GM12878 (cell line): ENCODE data around the gene PPP2R5C. TPM values are rescaled to one million over a fixed set of nuclear protein-coding genes. Genes with fewer than 3 reads are reported as not detected.

Experiments used
- CBX3 ChIP-seq: fragments of 200-600 bp; sonication (generic); IDR thresholded peaks from 2 replicates; pipeline ENCODE4 v1.6.1; 2016; ENCODE audit warnings: low read depth, borderline replicate concordance
- EGR1 ChIP-seq, 2 experiments: IDR thresholded peaks; 1 replicate in 1 of 2; 2 replicates in 1 of 2; pipeline ENCODE4 v1.6.1; 2011 to 2012; ENCODE audit warnings: low read depth in 2 of 2, low read length in 2 of 2, borderline replicate concordance in 1 of 2, mild to moderate bottlenecking in 1 of 2, moderate library complexity in 1 of 2
- HDAC6 ChIP-seq: fragments of 200-600 bp; sonication (generic); IDR thresholded peaks from one replicate; pipeline ENCODE4 v1.8.0; 2017; ENCODE audit warnings: antibody characterized with exemption; ENCODE audit not compliant: unreplicated experiment
- LARP7 ChIP-seq: fragments of 450-650 bp; IDR thresholded peaks from 2 replicates; pipeline ENCODE4 v1.6.1; 2017; ENCODE audit warnings: mild to moderate bottlenecking
- MYB ChIP-seq: fragments of 150-350 bp; IDR thresholded peaks from 2 replicates; pipeline ENCODE4 v1.6.1; 2014; ENCODE audit warnings: mild to moderate bottlenecking, low read depth, low read length, borderline replicate concordance
- POLR2A ChIP-seq: IDR thresholded peaks from 2 replicates; pipeline ENCODE4 v1.6.1; 2011; ENCODE audit warnings: low read depth, mild to moderate bottlenecking, low read length
- RAD21 ChIP-seq: IDR thresholded peaks from 2 replicates; pipeline ENCODE4 v1.6.1; 2011; ENCODE audit warnings: mild to moderate bottlenecking, low read depth, low read length, moderate library complexity; ENCODE audit not compliant: insufficient read depth
- RAD51 ChIP-seq: fragments of 450-650 bp; IDR thresholded peaks from 2 replicates; pipeline ENCODE4 v1.6.1; 2016; ENCODE audit warnings: moderate library complexity, mild to moderate bottlenecking, inconsistent platforms
- RCOR1 ChIP-seq: conservative IDR thresholded peaks from 2 replicates; pipeline ENCODE4 v1.6.1; 2012; ENCODE audit warnings: low read depth, low read length, improper control_type of control experiment
- YY1 ChIP-seq: IDR thresholded peaks from 2 replicates; pipeline ENCODE4 v1.6.1; 2011; ENCODE audit warnings: low read depth, mild to moderate bottlenecking, low read length
- ZNF207 ChIP-seq: fragments of 450-650 bp; IDR thresholded peaks from 2 replicates; pipeline ENCODE4 v1.6.1; 2014; ENCODE audit warnings: antibody characterized with exemption, mild to moderate bottlenecking, borderline replicate concordance
- ZNF217 ChIP-seq: fragments of 450-650 bp; IDR thresholded peaks from 2 replicates; pipeline ENCODE4 v1.6.1; 2017; ENCODE audit warnings: antibody characterized with exemption, mild to moderate bottlenecking
- ZNF24 ChIP-seq: fragments of 450-650 bp; IDR thresholded peaks from 2 replicates; pipeline ENCODE4 v1.6.1; 2017; ENCODE audit warnings: antibody characterized with exemption, mild to moderate bottlenecking
- polyA plus RNA-seq, 11 experiments: library from polyadenylated mRNA; depleted of rRNA in 4 of 11; unstranded in 6 of 11; stranded (reverse) in 5 of 11; fragments of >200 nt; fragmentation: Nextera tagmentation in 4 of 11; fragmentation: Illumina TruSeq in 1 of 11; extraction: Ambion mirVana in 4 of 11; extraction: Trizol in 1 of 11; gene quantifications; 1 replicate in 1 of 11; 2 replicates in 10 of 11; pipeline versions ENCODE4 v1.2.1 to v1.2.3, GENCODE V29; 2011 to 2016; ENCODE audit warnings: inconsistent platforms in 2 of 11, missing spikeins in 2 of 11, low read depth in 1 of 11
- total RNA-seq, 4 experiments: library from RNA; depleted of rRNA in 3 of 4; stranded (reverse); fragments of >200 nt in 3 of 4; fragmentation: Illumina TruSeq in 1 of 4; extraction: Trizol in 1 of 4; gene quantifications; 2 replicates each; pipeline versions ENCODE4 v1.2.1 to v1.2.3, GENCODE V29; 2013 to 2021
- TF ChIP-seq, protein P1 (sequence below): IDR thresholded peaks from 2 replicates; pipeline ENCODE4 v1.6.1; 2011; ENCODE audit warnings: low read depth, mild to moderate bottlenecking, low read length, moderate library complexity, borderline replicate concordance; ENCODE audit errors: extremely low read depth
- TF ChIP-seq, protein P2 (sequence below): fragments of 450-650 bp; IDR thresholded peaks from 2 replicates; pipeline ENCODE4 v1.6.1; 2018; ENCODE audit warnings: borderline replicate concordance, mild to moderate bottlenecking; ENCODE audit not compliant: partially characterized antibody

The PPP2R5C gene
- total and polyA plus RNA-seq, 10 of the 15 experiments (the other 5 are each of a cell fraction or from before 2014, with no cell fraction given) = 106 to 199 (median 144) TPM

DNA sequence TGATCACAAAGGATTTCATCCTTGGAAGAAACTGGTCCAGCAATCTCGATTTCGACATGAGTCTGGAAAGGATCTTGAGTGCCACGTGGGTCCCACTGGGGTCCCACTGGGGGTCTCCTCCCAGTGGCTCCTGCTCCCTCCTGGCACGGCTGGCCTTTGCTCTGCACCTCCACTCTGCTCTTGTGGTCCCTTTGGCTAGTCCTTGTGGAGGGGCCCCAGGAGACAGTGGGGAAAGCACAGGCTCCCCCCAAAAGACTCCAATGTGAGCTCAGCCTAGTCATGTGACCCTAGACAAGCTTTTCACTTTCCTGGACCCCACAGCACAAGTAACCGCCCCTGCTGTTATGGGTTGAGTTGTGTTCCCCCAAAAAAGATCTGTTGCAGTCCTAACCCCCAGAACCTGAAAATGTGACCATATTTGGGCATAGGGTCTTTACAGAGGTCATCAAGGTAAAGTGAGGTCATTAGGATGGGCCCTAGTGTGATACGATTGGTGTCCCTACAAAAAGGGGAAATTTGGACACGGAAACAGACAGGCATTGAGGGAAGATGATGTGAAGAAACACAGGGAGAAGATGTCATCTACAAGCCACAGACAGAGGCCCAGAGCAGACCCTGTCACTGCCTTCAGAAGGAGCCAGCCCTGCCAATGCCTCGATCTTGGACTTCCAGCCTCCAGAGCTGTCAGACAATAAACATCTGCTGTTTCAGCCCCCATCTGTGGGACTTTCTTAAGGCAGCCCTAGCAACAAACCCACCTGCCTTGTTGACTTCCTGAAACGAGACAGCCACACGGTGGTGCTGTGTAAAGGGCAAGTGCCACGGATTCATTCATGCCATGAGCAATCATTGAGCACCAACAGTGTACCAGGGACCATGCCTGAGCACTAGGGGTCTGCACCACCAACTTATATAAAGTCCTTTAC lies 23.8 kb upstream of the PPP2R5C start (continued):
- TF ChIP-seq, protein P1, sequence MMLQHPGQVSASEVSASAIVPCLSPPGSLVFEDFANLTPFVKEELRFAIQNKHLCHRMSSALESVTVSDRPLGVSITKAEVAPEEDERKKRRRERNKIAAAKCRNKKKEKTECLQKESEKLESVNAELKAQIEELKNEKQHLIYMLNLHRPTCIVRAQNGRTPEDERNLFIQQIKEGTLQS = no peak
- TF ChIP-seq MYB (no peak), POLR2A (no peak), RAD21 (peak; percentile 28; the same call in 1 of the 2 replicates), HDAC6 (no peak), ZNF207 (no peak), RCOR1 (no peak), RAD51 (no peak), YY1 (no peak), LARP7 (no peak), CBX3 (no peak), ZNF217 (no peak), EGR1 (IDR thresholded peaks at IDR 0.05; ENCODE audit: borderline replicate concordance in 1 of 2, low read depth in 2 of 2, low read length in 2 of 2) (0 out of 3 replicates have a peak, but pooled peaks of 1 of the 2 experiments have one; percentile 6), ZNF24 (no peak)
- TF ChIP-seq, protein P2, sequence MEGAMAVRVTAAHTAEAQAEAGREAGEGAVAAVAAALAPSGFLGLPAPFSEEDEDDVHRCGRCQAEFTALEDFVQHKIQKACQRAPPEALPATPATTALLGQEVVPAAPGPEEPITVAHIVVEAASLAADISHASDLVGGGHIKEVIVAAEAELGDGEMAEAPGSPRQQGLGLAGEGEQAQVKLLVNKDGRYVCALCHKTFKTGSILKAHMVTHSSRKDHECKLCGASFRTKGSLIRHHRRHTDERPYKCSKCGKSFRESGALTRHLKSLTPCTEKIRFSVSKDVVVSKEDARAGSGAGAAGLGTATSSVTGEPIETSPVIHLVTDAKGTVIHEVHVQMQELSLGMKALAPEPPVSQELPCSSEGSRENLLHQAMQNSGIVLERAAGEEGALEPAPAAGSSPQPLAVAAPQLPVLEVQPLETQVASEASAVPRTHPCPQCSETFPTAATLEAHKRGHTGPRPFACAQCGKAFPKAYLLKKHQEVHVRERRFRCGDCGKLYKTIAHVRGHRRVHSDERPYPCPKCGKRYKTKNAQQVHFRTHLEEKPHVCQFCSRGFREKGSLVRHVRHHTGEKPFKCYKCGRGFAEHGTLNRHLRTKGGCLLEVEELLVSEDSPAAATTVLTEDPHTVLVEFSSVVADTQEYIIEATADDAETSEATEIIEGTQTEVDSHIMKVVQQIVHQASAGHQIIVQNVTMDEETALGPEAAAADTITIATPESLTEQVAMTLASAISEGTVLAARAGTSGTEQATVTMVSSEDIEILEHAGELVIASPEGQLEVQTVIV = no peak
